Heart right ventricle (tissue), 16 donors: Measurements from ENCODE around the gene SMARCA4. TPM values are rescaled to one million over a fixed set of nuclear protein-coding genes. Genes with fewer than 3 reads are reported as not detected.
A peak's percentile ranks its signal among the peaks of the same experiment; 100 is the strongest.

ENCODE experiments used
- ATAC-seq, 8 donors: fragments of 200-7000 bp; cut with Tn5 transposase; one replicate each; pipeline ENCODE4 v1.9.1; 2020; ENCODE audit warnings: mild to moderate bottlenecking in 8 of 8, moderate library complexity in 8 of 8, moderate number of reproducible peaks in 1 of 8
- DNase-seq, 2 donors: peaks; one replicate each; pipeline ENCODE4 v3.0.0-alpha.2; 2020
- H3K27ac ChIP-seq, 10 donors: fragments of 200-600 bp; sonication (generic) in 2 of 10; one replicate each; pipeline versions ENCODE4 v1.5.0 to v1.8.0; 2020 to 2022; ENCODE audit warnings: mild to moderate bottlenecking in 3 of 10
- H3K27me3 ChIP-seq, 7 donors: fragments of 200-600 bp; one replicate each; pipeline ENCODE4 v1.8.0; 2021 to 2022; ENCODE audit warnings: mild to moderate bottlenecking in 2 of 7
- H3K36me3 ChIP-seq, 9 donors: fragments of 200-600 bp; sonication (generic) in 1 of 9; one replicate each; pipeline versions ENCODE4 v1.5.0 to v1.8.0; 2020 to 2022; ENCODE audit warnings: mild to moderate bottlenecking in 2 of 9
- H3K4me1 ChIP-seq, 9 donors: fragments of 200-600 bp; sonication (generic) in 1 of 9; one replicate each; pipeline versions ENCODE4 v1.5.0 to v1.8.0; 2020 to 2022; ENCODE audit warnings: mild to moderate bottlenecking in 4 of 9
- H3K4me3 ChIP-seq, 10 donors: fragments of 200-600 bp; sonication (generic) in 2 of 10; one replicate each; pipeline versions ENCODE4 v1.5.0 to v1.8.0; 2020 to 2022; ENCODE audit warnings: mild to moderate bottlenecking in 7 of 10, moderate library complexity in 2 of 10
- H3K9me3 ChIP-seq, 11 donors: fragments of 200-600 bp in 10 of 11; sonication (generic) in 2 of 11; one replicate each; pipeline versions ENCODE4 v1.5.0 to v1.8.0; 2013 to 2022; ENCODE audit warnings: mild to moderate bottlenecking in 2 of 11, control low read depth in 1 of 11, moderate library complexity in 1 of 11
- WGBS, 2 donors: extraction: QIAGEN DNeasy Blood & Tissue Kit; methylation state at CpG; one replicate each; pipeline ENCODE4 v1.1.7; 2013; ENCODE audit warnings: inconsistent platforms in 1 of 2; 5-methylcytosine and 5-hydroxymethylcytosine counted together
- intact Hi-C, 10 donors: fragments of 100-400 bp; cut with DNase I; formaldehyde crosslinking; loops; one replicate each; pipeline versions ENCODE4 v1.11.1 to v1.14.2; 2022
- polyA plus RNA-seq, 2 donors: library from polyadenylated mRNA; stranded (reverse); fragments of 200-250 nt; gene quantifications; one replicate each; pipeline ENCODE4 v1.2.3, GENCODE V29; 2013
- total RNA-seq, 10 donors: library from RNA; stranded (reverse); fragmentation: NEBNext Ultra II Directional in 3 of 10; extraction: Animal tissue kit (Norgen Biotek cat#: 25700) in 3 of 10; gene quantifications; one replicate each; pipeline versions ENCODE4 v1.2.1 to v1.2.4, GENCODE V29; 2021 to 2023
- TF ChIP-seq, protein P1 (sequence below), 9 donors: fragments of 200-600 bp; sonication (generic) in 2 of 9; IDR thresholded peaks; one replicate each; pipeline versions ENCODE4 v1.5.0 to v1.8.0; 2021 to 2022; ENCODE audit warnings: antibody characterized with exemption in 9 of 9, mild to moderate bottlenecking in 5 of 9, moderate library complexity in 1 of 9
- donor health status: Arrhythmogenic right ventricular cardiomyopathy.
- donor health status: ischemic (EF 13 %, LVEDD 7.1; RV severe dilation, severe dysfunction).
- donor health status: healthy with polysubstance abuse.
- donor health status: DM: no; HTN: yes; CAD: no.
- donor health status: DM: no; HTN: no; CAD: no.
- donor health status: ischemic (EF 25% LVEDD 6.9; RV normal size, moderate dysfunction).
- donor health status: ischemic (EF 25% LVEDD 5.7; RV mildly dilated, moderate dysfunction).
- donor health status: healthy.
- donor health status: DM: yes; HTN: yes; CAD: no.
- donor health status: Ischemic cardiomyopathy.
- donor health status: ischemic (EF 35%, LVEDD 5.7; RV mildly dilated, moderate dysfunction).
- donor health status: nonischemic (EF 11% LVEDD 7.7; RV severe dilation, severe dysfunction).
- donor health status: DM: yes; HTN: yes; CAD: no.
- donor health status: PGD.
- donor health status: ischemic (EF 29% LVEDD 5.4; RV normal size, mild dysfunction).
- donor health status: nonischemic (EF 23%, LVEDD 6.1; RV moderate dilation, normal function).

SMARCA4 gene
- total and polyA plus RNA-seq, 12 donors = 35.2 to 64.8 (median 44.5) TPM

DNA sequence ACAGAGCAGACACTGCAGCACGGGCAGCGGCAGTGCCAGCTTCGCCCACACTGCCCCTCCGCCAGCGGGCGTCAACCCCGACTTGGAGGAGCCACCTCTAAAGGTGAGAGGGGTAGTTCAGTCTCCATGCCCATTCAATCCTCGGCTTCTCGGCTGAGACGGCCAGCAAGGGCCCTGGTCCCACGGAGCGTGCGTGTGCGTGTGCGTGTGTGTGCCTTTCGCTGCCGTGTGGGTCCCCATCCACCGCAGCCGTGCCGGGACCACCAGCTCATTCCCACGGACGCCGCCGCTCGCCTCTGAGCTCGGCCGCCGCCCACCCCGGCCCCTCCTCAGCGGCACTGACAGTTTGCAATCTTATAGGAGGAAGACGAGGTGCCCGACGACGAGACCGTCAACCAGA is 72.9 kb downstream of the SMARCA4 start:
- intact Hi-C loops = loop anchor here in 6 of 10 donors (5.0 to 10.0 kb wide), 5 partner anchors 71 to 171 kb away; no protein-coding TSS in a partner anchor
- WGBS, 2 donors = 94% methylated on average over 35 of the region's 35 CpGs
- Histone ChIP-seq H3K27me3 (no peaks in the 10 kb centered on the region), H3K27ac (no peak overlapping the region), H3K4me1 (peaks cover 0 to 13% (median 11%) of the 10 kb centered on the region in 9 donors), H3K36me3 (peaks cover 0 to 100% (median 59%) of the 10 kb centered on the region in 9 donors), H3K9me3 (no peaks in the 10 kb centered on the region), H3K4me3 (no peak overlapping the region)
- ATAC-seq (no peak), DNase-seq (no peak)
- TF ChIP-seq, protein P1, sequence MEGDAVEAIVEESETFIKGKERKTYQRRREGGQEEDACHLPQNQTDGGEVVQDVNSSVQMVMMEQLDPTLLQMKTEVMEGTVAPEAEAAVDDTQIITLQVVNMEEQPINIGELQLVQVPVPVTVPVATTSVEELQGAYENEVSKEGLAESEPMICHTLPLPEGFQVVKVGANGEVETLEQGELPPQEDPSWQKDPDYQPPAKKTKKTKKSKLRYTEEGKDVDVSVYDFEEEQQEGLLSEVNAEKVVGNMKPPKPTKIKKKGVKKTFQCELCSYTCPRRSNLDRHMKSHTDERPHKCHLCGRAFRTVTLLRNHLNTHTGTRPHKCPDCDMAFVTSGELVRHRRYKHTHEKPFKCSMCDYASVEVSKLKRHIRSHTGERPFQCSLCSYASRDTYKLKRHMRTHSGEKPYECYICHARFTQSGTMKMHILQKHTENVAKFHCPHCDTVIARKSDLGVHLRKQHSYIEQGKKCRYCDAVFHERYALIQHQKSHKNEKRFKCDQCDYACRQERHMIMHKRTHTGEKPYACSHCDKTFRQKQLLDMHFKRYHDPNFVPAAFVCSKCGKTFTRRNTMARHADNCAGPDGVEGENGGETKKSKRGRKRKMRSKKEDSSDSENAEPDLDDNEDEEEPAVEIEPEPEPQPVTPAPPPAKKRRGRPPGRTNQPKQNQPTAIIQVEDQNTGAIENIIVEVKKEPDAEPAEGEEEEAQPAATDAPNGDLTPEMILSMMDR (IDR thresholded peaks at IDR 0.05) = no peak

GRCh38 chr19:11034449-11035213 is 73.8 kb downstream of the SMARCA4 start:
- Histone ChIP-seq H3K36me3 (peaks cover 0 to 100% (median 58%) of the 10 kb centered on the region in 9 donors), H3K4me1 (peaks cover 0 to 13% (median 11%) of the 10 kb centered on the region in 9 donors), H3K27ac (peak overlapping the region in 2 of 10 donors; percentile 48 to 53), H3K4me3 (no peak overlapping the region), H3K27me3 (no peaks in the 10 kb centered on the region), H3K9me3 (no peaks in the 10 kb centered on the region)
- TF ChIP-seq, protein P1 (IDR thresholded peaks at IDR 0.05) = no peak
- intact Hi-C loops = loop anchor here (5.0 to 10.0 kb wide), 10 partner anchors 53 to 173 kb away; partner anchors contain the start of gene LDLR (in 4 of the 10)
- WGBS, 2 donors = 93 to 94% methylated on average over 38 of the region's 38 CpGs
- DNase-seq (no peak), ATAC-seq (no peak)

GRCh38 chr19:11035441-11036377 is 74.9 kb downstream of the SMARCA4 start:
- Histone ChIP-seq H3K27me3 (no peaks in the 10 kb centered on the region), H3K9me3 (no peaks in the 10 kb centered on the region), H3K36me3 (peaks cover 0 to 100% (median 52%) of the 10 kb centered on the region in 9 donors), H3K4me1 (peaks cover 0 to 13% (median 11%) of the 10 kb centered on the region in 9 donors), H3K27ac (peak overlapping the region in 5 of 10 donors; percentile 10 to 53 (median 47)), H3K4me3 (no peak overlapping the region)
- ATAC-seq = peak; percentile 92 to 97 (median 94)
- 53 to 54% methylated on average over 15 of the region's 15 CpGs for WGBS, 2 donors
- TF ChIP-seq, protein P1 (IDR thresholded peaks at IDR 0.05) = peak; percentile 63 to 95 (median 89)
- intact Hi-C loops = loop anchor here (1.0 to 10.0 kb wide), 11 partner anchors 52 to 172 kb away; partner anchors contain the start of gene LDLR (in 4 of the 10)
- DNase-seq = peak; percentile 91 to 92

DNA sequence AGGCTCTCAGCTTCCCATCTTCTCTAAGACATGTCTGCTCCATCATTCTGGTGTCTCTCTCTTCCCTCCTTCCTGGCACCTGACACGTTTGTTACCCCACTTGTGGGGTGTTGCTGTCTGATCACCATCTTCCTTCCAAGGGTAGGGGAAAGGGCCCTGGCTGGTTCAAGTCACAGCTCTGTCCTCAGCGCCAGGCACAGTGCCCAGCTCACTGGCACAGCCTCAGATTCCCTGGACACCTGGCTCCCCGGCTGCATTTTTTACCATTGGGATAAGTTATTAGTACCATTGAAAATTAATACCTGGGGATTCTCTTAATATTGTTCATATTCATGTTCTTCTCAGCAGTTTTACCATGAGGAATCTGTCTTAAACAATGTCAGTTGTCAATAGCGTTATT is 77.7 kb downstream of the SMARCA4 start:
- TF ChIP-seq, protein P1 (IDR thresholded peaks at IDR 0.05) = no peak
- Histone ChIP-seq H3K36me3 (peaks cover 3 to 100% (median 49%) of the 10 kb centered on the region in 9 donors), H3K27ac (no peak overlapping the region), H3K27me3 (no peaks in the 10 kb centered on the region), H3K4me1 (peaks cover 0 to 13% (median 11%) of the 10 kb centered on the region in 9 donors), H3K4me3 (no peak overlapping the region), H3K9me3 (no peaks in the 10 kb centered on the region)
- intact Hi-C loops = loop anchor here (5.0 to 10.0 kb wide), 9 partner anchors 49 to 169 kb away; partner anchors contain the start of gene LDLR (in 4 of the 10)
- DNase-seq = no peak
- WGBS, 2 donors = 82 to 88% methylated on average over 4 of the region's 4 CpGs
- no peak for ATAC-seq
